ELR (cell line): ENCODE results near the gene EVX1.
A peak's percentile ranks its signal among the peaks of the same experiment; 100 is the strongest.

Experiments used
- DNase-seq: peaks from one replicate; pipeline ENCODE4 v3.0.0-alpha.2; 2015; ENCODE audit warnings: low read depth

Gene EVX1

DNA sequence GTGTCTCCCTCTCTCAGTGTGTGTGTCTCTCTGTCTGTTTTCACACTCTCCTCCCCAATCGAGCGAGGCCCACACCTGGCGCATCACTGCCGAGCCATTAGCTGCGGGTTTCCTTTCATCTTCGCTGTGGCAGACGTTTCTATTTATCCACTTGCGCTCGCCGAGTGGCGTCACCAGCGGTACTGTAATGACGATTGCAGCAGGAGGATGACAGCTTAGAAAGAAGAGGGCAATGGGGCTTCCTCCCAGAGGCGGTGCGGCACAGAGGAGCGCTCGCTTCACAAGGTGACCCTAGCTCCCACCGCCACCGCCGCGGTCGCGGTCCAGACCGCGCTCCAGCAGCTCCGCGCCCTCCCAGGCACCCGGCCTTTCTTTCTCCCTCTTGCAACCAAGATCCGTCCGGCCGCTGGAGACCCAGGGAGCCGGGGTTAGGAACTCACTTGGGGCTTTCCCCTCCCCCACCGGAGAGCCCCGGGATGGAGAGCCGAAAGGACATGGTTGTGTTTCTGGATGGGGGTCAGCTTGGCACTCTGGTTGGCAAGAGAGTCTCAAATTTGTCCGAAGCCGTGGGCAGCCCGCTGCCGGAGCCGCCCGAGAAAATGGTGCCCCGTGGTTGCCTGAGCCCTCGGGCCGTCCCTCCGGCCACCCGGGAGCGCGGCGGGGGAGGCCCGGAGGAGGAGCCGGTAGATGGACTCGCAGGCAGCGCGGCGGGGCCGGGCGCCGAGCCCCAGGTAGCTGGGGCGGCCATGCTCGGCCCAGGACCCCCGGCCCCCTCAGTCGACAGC, at the start of gene EVX1:
EVX1 (plus strand) TSS at position 248 of the 785 bp plus-strand sequence; CDS start at position 477, 229 bp downstream.
- DNase-seq: peak; percentile 32

DNA sequence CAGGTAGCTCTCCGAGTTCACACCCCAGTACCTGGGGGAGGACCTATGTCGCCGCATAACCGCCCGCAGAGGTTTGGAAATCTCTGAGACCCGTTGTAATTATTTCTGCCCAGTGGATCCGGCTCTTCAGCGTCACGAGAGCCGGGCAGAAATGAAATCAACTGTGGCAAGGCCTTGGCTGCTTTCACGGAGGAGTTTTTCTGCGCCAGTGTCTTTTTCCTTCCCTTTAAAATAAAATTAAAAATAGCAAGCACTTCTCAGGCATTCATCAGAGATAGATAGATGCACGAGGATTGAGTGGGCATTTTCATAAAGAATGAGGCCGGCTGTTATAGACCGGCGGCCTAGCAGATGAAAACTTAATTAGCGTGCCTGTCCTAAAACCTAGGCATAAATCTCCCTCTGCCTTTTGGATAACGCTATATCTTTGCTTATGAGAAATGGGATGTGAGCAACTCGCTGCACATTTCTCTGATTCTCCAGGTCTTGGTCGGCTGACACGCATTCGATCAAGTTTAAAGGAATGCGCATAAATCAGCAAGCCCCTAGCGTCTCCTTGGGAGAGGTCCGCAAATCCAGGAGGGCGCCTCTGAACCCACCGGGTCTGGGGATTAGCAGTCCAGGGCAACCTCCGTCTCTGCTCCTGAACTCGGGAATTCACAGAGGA, 49.1 kb upstream of the EVX1 start:
- DNase-seq: peak; percentile 80

- DNase-seq: no peak
These were observed 48.6 kb upstream of the EVX1 start for GRCh38 chr7:27194002-27194352.

GRCh38 chr7:27194686-27195379, 47.8 kb upstream of the EVX1 start:
- DNase-seq: peak; percentile 69

GRCh38 chr7:27196287-27196767, 46.3 kb upstream of the EVX1 start:
- DNase-seq: peak; percentile 88

- DNase-seq: peak; percentile 41
These were observed 45.2 kb upstream of the EVX1 start for GRCh38 chr7:27197137-27198042.

DNA sequence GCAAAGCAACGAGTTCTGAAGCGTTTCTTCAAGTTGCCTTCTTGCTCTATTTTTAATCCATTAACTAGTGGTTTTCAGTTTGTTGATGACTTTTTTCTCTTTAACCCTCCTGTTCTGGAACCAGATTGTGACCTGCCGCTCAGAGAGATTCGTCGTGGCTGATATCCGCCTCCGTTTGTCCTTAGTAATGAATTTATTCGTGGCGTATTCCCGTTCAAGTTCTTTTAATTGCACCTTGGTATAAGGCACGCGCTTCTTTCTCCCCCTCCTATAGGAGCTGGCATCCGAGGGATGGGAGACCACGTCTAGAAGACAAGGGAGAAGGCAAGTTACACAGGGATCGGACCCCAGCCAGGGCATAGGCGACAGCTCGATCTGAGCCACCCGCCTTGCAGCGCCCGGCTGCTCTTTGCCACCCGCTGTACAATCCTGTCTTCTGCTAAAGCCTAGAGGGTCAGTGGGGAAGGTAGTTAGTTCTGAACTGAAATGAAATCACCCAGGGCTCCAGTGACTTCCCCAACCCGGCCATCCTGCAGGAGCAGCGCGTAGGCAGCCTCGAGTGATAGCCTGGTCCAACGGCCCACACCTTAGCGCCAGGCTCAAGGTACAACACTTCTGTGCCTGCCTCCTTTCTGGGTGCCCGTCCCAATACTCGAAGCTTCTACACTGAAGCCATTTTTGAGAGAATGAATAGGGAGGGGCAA, 44.3 kb upstream of the EVX1 start:
- DNase-seq: peak; percentile 61

GRCh38 chr7:27198871-27199801, 43.5 kb upstream of the EVX1 start:
- peak; percentile 70 for DNase-seq

GRCh38 chr7:27199849-27200760, 42.5 kb upstream of the EVX1 start, which contains the start of gene HOXA13:
TSS of gene HOXA13 (minus strand) at chr7:27200091. CDS start at chr7:27200077, 14 bp downstream.
- peak; percentile 89 for DNase-seq

- peak; percentile 37 for DNase-seq
These were observed 41.6 kb upstream of the EVX1 start for GRCh38 chr7:27200761-27201579.

DNA sequence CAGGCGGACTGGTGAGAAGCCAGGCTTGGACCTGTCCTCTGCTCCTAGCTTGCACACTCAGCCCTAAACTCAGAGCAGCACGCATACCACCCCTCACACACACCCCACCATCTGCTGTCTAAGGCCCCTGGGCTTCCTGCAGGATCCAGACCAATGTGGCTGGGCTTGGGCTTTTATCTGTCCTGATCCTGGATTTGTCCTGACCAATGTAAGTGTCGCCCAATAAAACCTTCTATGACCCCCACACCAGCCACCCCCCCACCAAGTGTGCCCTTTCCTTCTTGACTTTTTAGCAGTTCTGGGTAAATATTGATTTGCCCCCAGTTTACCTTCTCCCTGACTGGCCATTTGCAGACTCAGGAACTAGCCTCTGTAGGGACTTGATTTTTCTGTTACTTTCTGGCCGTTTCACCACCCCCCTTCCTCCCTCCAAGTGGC, 41.0 kb upstream of the EVX1 start:
- DNase-seq: no peak

- no peak for DNase-seq
These were observed 40.4 kb upstream of the EVX1 start for GRCh38 chr7:27202018-27202861.

- no peak for DNase-seq
These were observed 39.8 kb upstream of the EVX1 start for GRCh38 chr7:27202862-27203134.

DNA sequence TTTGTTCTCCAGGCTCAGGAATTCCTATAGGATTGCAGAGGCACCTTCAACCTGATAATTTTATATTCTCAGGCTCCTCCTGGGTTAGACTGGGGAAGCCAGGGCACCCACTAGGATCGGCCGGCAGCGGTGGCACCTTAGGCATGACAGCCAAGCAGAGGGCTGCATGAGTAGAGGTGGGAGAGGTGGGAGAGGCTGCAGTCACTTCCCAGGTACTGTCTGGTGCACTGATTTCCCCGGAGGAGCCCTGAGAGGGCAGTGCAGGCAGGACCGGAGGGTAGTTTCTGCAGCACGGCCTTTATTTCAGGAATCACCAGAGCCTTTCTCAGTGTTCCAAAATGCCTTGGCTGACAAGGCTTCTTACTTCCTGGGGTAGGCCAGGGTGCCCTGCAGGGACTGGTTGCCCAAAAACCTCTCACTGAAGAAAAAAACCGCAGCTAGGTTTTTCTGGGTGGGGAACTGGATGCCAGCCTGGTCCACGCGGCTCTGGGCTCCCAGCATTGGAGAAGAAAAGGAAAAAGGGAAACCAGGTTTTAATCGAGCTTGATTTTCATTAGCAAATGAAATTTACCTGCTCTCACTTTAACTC, 39.1 kb upstream of the EVX1 start:
- no peak for DNase-seq

DNA sequence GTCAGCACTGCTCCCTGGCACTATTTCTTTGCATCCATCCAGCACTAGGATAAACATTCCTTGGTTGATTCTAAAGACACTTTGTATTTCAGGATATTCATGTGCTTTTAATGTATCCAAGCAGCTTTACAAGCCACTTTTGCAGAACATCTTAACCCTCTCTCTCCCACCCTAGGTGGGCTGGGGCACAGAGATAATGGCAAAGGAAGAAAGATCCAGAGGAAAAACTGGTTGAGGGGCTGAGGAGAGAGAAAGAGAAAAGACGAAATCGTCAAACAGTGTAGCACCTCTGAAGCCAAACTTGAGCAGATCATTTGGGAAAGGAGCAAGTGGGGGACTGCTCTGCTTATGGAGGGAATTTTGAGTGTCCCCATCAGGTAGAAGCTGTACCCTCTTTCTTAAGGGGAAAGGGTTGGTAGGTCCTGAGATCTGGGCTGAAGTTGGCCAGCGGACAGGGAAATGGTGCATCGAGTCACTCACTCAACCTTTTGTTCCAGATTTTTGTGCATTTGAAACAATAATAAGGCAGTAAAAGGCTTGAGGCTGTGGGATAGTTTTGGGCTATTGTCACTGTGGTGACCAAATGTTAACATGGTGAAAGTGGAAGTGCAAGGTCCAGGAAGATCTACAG, 38.5 kb upstream of the EVX1 start:
- no peak for DNase-seq

- DNase-seq: peak; percentile 44
These were observed 37.7 kb upstream of the EVX1 start for GRCh38 chr7:27204851-27205322.
